GM19240 (cell line): ENCODE measurements around the gene DOC2B.
"Not testable (repeated sequence)": the region's sequence is repeated elsewhere in the genome, so short reads cannot be mapped to it uniquely, and the experiment has no call there.

Experiments
- DNase-seq: peaks from one replicate; pipeline ENCODE4 v3.0.0; 2011; ENCODE audit warnings: low spot score; ENCODE audit not compliant: insufficient read length

DOC2B gene

DNA sequence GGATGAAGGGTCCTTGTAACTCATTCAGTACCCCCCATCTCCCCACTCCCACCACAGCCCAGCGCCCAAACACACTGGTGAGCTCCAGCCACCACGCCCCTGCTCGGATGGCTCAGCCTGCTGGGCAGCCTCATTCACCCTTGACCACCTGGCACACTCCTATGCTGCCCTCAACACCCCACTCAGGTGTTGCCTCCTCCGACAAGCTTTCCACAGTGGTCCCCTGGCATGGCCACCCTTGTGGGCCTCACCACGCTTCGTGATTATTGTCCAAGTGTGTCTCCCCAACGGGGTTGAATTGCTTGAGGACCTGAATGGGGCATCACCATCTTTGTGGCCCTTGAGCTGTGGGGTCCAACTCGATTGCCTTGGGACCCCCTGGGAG lies 12.0 kb upstream of the DOC2B start:
- no peak for DNase-seq

DNA sequence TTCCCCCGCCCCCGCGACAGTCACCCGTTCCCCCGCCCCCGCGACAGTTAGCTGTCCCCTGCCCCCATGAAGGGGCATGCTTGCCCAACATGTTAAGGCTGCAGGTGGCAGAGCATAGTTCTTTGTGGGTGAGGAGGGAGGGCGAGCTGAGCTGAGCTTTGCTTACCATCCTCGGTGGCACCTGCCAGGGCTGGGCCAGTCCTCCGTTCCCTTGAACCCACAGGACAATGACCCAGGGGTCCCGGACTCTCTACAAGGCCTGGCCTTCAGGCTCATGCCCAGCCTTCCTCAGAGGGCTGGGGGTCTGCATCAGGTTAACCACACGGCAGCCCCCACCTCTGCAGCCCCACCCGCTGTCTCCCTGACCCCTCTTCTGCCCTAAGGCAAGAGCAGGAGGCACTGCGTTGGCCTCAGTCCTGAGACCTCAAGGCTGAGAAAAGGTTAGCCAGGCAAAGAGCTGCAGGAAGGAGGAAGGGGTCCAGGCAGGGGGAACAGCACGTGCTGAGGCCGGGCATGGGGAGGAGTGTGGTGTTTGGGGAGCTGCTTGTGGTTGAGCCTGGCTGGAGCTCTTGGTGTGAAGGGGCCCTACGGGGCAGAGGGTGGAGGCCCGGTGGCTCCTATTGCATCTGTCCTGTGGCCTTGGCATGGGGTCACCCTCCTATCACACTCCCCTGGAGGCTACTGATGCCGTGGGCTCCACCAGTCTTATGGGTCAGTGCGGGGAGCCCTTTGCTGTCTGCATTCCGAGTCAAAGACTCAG lies 11.4 kb upstream of the DOC2B start:
- no peak for DNase-seq

DNA sequence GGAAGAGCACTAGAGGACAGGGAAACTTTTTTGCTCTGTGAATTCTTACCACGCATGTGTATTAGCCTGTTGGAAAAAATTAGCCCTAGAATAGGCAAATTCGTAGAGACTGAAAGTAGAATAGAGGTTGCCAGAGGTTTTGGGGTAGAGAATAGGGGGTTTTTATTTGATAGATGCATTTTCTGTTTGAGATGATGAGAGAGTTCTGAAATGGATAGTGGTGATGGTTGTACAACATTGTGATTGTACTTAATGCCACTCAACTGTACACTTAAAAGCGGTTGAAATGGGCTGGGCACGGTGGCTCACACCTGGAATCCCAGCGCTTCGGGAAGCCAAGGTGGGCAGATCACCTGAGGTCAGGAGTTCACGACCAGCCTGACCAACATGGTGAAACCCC lies 8.0 kb upstream of the DOC2B start:
- no peak for DNase-seq

DNA sequence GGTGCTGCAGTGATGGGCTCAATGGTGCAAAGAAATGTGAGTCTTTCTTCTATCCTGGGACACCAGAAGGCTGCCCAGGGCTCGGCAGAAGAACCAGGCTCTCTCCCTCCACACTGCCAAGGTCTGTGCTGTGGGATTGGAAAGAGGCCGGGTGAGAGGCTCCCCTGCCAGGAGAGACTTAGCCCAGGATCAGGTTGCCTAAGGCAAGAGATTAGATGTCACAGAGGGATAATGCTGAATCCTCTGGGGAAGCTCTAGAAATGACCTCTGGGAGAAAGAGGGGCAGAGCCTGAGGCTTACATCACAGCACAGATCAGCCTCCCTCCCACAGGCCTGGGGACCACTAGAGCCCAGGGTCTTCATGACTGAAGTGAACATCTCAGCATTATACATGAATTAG lies 5.7 kb upstream of the DOC2B start:
- no peak for DNase-seq

DNA sequence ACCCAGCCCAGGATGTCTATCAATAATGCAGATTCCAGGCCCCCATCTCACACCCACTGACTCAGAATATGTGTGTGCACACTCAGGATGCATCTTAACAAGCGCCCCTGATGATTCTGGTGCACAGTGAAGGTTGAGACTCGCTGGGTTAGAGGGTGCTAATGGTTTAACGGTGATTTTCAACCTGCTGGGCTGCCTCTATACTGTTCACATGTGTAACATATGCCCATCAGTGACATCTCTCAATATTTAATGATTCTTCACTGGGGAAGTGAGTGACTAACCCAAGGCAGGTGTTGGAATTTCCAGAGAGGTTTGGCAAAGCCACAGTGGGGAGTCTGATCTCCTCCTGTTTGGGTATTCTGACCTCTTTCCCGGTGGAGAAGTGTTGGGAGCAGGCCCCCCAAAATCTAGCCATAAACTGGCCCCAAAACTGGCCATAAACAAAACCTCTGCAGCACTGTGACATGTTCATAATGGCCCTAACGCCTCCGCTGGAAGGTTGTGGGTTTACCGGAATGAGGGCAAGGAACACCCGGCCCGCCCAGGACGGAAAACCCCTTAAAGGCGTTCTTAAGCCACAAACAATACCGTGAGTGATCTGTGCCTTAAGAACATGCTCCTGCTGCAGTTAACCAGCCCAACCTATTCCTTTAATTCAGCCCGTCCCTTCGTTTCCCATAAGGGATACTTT lies 4.1 kb upstream of the DOC2B start:
- no peak for DNase-seq

DNA sequence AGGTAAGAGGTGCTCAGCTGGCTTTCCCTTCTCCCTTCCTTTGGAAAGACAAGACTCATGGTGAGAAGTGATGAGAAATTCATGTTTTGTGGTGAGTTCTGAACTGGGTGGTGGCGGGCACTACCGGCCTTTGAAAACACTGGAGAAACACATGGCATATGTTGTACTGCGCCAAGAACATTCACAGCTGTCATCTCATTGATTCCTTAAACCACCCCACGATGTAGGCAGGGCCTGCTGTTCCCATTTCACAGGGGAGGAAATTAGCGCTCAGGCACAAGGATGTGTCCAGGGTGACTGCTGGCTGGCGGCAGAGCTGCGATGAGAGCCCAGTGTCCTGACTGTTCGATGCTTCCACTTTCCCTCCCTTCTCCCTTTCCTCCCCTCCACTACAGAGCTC lies 1.6 kb upstream of the DOC2B start:
- DNase-seq, result no peak

DNA sequence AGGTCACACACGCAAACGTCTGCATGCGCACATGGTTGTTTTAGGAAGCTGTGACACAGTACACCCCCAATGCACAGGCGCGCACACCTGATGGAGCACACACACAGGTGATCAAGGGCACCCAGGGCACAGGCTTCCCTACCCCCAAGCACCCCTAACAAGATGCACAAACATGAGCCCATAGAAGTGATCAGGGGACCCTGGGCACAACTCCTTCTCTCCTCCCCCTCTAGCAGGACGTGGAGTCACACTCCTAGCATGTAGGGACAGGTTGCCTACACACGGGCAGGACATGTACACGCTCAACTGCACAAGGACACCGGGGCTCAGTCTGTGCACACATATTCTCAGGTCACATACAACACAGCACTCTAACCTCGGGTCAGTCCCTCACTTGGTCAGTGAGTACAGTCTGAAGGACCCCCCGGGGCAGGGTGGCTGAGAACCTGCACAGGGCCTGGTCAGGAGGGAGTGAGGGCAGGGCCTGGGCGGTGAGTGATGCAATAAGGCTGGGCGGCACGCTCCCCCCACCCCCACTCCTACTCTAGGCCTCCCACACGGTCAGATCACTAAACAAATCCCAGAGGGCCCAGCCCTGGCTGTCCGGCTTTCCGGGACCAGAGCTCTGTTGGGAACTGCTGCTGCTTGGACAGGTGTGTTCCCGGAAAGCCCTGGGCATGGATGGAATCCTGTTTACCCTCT lies 751 bp upstream of the DOC2B start:
- no peak for DNase-seq

DNA sequence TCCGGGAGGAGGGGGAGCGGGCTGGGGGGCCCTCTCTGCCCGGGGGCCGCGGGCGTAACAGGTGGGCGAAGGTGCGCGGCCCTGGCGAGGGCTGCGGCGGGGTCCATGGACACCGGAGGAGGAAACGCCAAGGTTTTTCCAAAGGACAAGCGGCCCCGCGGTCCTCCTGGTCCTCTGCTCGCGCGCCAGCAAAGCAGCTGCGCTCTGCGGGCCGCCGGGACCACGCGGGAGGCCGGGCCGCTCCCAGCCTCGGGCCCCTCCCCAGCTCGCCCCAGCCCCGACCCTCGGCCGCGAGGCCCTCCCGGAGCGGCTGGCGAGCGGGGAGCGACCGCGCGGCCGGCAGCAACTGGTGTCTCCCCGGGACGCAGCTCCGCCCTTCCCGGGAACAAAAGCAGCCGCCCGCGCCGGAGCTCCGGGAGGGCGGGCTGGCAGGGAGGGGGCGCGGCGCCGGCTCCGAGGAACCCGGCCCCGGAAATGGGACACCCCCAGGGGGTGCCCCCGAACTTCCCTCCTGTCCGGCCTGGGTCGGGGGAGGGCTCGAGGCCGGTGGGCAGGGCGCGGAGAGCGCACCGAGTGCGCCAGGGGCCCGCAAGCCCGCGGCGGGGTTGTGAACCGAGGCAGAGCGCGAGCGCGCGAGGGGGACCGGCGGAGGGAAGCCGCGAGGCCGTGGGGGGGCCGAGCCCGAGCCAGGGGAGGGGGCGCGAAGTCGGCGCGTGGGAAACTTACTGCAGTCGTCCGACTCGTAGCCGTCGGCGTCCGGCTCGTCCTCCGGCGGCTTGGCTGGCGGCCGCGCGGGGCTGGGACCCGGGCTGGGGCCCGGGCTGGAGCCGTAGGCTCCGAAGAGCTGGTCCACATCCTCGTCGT lies 837 bp downstream of the DOC2B start:
- DNase-seq, result no peak

DNA sequence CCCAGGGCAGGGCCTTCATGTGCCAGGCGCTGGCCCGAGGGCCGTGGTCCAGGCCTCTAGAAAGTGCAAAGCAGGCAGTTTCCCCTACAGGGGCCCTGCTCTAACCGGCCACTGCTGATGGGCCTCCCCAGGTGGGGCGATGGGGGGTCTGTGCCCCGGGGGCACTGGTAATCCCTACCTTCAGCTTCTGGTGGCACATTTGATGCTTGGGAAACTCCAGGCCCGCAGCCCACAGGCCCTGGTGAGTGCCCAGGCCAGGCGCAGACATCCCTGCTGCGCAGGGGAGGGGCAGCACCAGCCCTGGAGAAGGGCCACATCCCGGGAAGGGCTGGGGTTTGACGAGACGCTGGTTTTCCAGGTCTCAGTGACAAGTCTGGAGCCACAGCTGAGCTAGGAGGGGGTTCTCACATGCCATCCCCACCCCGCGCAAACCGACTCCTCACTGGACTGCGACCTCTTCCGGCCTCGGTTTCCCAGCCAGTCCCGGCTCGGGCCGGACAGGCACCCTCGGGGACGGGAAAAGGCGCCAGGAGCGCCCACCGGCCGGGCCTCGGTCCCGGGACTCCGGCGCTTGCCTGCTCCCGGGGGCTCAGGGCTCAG lies 1.6 kb downstream of the DOC2B start:
- DNase-seq, result no peak

DNA sequence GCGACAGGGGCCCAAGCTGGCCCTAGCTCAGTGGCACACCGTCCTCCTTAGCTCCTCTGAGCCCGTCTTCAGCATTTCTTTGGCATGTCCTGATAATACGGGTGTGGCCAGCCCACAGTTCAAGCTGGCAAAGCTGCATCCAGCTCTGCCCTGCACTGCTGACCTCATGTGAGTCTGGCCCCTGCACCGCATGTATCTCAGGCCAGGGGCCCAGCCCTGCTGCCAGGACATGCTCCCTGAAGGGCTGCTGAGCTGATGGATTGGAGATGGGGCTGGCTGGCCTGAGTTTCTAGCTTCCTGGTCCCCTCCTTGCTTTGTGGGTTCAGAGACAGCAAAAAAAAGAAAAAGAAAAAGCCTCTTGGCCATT lies 2.4 kb downstream of the DOC2B start:
- DNase-seq, result no peak

DNA sequence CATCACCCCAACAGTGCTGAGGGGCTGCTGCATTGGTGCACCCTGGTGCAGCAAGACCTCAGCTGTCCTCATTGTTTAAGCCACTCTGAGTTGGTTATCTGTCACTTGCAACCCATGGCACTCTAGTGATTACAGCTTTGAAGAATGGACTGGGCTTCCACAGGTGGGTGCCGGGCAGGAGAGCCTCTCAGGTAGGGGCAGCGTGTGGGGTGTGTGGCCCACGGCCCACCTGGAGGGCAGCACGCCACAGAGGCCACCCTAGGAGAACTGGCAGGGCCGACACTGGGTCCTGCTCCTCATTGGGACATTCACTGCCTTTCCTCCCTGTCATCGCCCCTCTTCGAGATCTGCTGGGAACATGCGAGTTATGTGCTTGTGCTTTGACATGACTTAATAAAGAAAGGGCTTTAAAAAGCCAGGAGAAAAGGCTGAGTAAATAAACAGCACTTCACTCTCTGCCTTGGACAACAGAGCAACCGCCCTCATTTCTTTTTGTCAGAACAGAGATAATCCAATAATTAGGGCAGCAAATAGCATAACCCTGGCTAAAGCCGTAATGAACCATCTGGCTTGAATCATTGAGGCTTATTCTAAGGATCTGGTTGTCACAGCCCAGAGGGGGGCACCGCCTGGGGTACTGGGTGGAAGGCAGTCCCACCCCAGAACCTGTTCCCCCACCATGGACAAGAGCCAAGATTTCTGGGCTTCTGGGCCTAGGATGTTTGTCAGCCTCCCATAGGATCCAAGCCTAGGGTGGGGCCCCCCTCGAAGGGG lies 3.0 kb downstream of the DOC2B start:
- no peak for DNase-seq

DNA sequence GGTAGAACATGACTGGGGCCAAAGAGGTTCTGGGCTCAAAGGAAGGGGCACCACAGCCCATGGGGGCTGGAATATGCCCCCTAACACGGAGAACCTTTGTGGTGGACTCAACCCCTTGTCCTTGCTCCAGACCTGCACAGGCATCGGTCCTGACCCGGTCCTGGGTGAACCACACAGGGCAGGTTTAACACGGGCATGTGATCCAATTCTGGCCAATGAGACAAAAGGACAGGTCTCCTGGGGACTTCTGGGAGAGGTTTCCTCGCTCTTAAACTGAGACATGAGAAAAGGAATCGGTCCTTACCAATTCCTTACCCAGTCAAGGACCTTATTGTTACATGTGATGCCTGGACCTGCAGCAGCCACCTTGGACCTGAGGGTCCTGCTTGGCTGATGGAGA lies 3.7 kb downstream of the DOC2B start:
- no peak for DNase-seq

DNA sequence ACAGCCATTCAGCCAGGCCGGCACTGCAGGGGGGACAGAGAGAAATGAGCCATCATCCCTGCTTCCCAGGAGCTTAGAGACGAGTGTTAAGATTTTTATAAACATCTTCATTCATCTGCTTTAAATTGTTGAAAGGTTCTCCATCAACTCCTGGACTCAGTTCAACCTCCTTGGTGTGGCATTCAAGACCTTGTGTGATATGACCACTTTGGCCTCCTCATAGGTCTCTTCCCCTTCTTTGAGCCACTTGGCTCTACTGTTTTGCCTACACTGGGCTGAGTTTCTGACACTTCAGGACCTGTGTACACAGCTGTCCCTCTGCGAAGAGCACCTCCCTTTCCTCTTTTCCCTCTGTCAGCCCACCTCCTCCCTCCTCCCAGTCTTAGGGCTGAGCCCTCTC lies 4.3 kb downstream of the DOC2B start:
- DNase-seq, result no peak

DNA sequence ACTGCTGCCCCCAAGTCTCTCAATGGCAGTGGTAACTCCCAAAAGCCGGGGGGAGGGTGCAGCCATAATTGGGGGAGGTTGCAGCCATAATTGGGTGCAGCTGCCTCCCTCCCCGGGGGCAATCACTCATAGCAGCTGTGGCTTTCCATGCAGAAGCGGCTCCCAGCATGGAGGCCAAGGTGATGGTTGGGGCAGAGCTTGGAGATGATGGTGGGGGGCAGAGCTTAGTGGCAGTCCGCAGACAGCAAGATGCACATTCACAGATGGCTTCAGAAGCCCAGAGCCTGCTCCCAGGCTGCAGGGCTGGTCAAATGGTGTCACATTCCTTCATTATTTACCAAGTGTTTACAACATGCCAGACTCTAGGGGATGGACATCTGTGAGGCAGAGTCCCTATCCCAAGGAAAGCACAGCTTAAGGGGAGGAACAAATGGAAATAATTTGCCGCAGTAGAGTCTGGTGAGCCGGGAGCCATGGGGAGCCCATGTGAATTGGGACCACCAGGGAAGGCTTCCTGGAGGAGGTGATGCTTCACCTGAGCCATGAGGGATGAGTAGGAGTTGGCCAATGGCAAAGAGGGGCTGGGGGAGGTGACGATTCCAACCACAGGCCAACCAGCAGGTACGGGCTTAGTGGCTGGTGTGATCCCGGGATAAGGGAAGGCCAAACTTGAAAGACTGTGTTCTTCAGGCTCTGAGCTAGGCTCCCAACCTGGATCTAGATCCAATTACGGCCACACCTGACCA lies 8.1 kb downstream of the DOC2B start:
- DNase-seq, result no peak

DNA sequence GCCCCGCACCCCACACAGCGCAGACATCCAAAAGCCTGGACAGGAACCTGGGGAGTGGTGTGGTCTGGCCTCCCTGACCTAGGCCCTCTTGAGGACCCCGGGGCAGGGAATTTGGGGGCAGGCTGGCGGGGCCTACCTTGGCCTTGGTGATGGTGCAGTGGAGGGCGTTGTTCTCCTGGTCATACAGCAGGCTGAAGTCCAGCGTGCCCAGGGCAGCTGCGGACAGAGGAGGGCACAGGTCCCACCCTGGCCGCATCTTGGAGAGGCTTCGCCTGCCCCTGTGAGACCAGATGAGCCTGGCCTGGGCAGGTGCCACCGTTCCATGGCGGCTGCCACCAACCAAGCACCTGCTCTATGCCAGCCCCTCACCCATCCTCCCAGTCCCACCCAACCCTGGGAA lies 9.0 kb downstream of the DOC2B start:
- no peak for DNase-seq

DNA sequence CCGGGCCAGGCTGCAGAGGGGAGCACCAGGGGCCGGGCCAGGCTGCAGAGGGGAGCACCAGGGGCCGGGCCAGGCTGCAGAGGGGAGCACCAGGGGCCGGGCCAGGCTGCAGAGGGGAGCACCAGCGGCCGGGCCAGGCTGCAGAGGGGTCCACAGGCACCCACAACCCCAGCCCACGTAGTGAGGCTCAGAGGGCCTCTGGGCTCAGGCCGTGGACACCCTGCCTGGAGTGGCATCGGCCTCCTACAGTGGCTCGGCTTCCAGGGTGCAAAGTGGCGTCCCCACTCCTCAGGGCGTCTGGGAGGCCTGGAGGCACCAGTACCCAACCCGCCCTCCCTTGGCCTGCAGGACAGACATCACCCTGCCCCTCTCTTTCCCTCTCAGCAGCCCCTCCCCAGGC lies 9.6 kb downstream of the DOC2B start:
- DNase-seq, result no peak

DNA sequence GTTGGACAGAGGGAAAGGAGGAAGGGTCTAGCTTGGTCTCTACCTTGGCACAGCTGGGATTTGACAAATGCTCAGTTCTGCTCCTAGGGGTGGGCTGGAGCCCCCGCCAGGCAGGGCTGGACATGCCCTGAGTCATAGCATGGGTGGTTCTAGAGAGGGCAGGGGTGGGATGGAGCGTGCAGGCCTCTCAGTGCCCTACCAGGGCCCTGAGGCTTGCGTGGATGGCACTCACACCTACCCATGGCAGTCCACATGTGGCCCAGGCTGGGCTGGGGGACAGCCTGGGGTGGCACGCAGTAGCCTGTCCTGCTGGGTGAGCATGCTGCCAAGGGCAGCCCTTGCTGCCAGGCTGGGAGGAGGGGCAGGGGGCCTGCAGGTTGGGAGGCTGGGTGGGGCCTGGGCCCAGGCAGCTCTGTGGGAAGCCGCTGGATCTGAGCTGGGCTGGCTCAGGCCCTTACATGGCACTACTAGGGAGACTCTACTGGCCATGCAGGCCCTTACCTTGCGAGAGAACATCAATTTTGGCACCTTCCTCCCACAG lies 11.2 kb downstream of the DOC2B start:
- no peak for DNase-seq

DNA sequence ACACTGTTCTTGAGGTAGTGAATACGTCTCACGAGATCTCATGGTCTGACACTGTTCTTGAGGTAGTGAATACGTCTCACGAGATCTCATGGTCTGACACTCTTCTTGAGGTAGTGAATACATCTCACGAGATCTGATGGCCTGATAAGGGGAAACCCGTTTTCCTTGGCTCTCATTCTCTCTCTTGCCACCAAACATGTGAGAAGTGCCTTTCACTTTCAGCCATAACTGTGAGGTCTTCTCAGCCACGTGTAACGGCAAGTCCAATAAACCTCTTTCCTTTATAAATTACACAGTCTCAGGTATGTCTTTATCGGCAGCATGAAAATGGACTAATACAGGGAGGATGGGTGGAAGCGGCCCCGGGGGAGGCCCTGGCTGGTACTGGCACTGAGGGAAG lies 12.8 kb downstream of the DOC2B start:
- DNase-seq, result not testable (repeated sequence)

DNA sequence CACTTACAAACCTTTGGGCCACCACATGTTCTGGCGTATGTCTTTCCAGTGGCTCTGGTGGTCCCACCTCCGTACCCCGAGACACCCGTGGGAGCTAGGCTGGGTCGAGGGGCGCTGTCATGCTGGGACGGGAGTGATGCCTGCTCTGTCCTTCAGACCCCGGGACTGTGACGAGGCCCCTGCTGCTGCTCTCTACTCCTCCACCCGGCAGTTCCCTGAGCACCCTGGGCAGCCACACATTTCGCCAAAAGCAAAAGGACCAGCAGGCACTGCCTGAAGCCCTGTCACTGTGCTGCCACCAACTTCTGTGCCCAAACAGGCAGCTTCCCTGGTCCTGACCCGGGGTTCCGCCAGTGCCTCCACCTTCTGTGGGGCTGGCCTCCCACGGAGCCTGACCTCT lies 15.5 kb downstream of the DOC2B start:
- no peak for DNase-seq
